GM19452 (cell line): ENCODE results near the gene PCDH7.

Experiments used
- ATAC-seq: cut with Tn5 transposase; IDR thresholded peaks from one replicate; pipeline ENCODE4 v1.9.1; 2021; ENCODE audit not compliant: unreplicated experiment

Gene PCDH7

GRCh38 chr4:30725562-30725961 lies 5.4 kb downstream of the PCDH7 start:
- ATAC-seq: no peak

DNA sequence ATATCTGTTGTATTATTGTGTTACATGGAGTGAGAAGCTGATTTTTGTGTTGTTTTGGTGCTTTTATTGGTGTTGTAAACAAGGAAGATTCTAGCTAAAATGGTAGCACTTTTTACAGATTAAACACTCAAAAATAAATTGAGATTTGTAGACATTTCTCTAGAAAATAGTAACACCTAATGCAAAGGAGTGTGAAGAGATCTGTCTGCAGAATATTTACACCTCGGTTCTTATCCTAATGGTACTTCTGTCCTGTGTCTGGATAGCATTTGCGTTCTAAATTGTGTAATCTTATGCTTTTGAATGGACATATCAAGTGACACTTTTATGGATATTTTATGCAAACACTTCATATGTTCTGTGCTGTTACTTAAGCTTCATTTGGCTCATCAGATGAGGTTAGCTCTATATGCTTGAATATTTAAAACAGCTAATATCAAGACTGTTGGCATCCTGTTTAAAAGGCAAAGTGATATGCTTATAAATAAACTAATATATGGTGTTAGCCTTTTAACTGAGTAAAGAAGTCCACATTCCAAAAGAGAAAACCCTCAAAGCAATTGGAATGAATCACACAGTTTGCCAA lies 6.0 kb downstream of the PCDH7 start:
- no peak for ATAC-seq

GRCh38 chr4:30727409-30727808 lies 7.2 kb downstream of the PCDH7 start:
- ATAC-seq: no peak

DNA sequence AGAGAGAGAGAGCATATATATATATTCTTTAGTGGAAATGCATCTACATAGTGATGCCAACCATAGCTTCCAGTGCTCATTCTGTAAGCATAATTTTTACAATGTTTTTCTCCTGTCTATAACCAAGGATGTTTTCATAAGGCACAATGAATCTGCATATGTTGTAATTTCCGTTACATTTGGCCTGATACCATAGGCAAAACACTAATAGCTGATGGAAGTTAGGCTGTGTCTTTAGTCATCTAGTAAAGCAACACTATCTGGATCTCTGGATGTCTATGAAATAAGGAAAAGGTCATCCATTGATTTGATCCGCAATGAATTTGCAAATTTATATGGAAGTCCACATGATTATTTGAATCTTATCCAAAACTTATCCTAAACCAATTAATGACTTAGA lies 8.1 kb downstream of the PCDH7 start:
- ATAC-seq: no peak

DNA sequence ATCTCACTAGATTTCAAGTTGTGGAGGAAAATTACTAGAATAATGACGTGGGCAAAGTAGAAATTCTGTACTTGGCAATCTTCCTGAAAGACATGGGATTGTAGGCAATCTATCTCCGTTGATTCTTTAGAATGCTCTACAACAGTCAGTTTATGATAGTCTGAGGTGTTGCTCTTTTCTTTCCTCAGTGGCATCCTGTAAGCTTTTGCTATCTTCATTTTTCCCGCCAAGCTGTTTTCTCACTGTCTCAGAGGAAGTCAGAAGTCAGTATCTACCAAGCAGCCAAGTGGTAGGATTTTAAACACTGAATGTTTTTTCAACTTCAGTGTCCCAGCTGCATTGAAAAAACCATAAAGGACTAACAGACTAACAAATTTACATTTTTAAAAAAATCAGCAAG lies 23.7 kb downstream of the PCDH7 start:
- ATAC-seq: no peak

DNA sequence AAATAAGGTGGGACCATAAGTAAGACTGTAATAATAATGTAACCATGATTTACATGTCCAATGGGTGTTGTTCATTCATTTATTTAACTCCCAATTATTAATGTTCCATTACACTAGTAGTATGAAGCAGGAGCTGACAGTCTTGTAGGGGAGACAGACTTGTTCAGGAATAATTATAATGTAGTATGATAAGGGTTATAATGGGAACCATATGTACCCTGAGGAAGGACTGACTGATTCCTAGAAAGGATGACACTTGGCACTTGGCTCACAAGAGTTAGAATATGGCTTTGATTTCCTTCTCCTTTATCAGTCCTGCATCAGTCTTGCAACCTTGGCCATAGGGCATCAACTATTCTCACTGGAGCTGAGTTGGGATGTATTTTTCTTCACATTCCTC lies 24.2 kb downstream of the PCDH7 start:
- ATAC-seq: no peak

DNA sequence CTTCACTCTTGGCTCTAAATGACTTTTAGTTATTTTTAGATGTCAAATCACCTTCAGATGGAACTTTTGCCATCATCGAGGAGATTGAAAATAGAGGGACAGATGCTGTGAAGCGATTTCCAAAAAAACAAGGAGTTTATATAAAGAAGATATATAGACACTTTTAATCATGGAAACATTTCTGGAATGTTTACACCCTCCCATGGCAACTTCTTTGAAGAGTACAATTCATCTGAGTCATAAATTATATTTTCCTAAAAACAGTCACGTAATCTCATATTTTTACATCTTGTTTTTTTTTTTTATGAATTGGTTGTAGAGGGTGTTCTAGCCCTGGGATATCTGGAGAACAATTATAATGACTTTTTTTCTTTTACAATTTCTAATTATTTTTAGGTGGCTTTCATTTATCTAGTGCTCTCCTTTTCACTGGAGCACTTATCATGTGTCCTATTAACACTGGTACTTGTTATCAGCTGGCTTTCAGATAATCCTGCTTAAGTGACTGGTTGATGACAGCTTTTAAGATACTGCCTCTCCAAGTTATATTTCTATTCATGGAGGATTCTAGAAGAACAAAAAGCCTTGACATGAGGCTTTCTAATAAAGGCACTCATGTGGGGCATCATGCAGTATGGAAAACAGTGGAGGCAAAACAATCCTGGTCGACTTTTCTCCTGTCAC lies 24.9 kb downstream of the PCDH7 start:
- no peak for ATAC-seq

GRCh38 chr4:30746735-30747134 lies 26.6 kb downstream of the PCDH7 start:
- ATAC-seq: no peak

GRCh38 chr4:30753316-30753715 lies 33.1 kb downstream of the PCDH7 start:
- no peak for ATAC-seq

DNA sequence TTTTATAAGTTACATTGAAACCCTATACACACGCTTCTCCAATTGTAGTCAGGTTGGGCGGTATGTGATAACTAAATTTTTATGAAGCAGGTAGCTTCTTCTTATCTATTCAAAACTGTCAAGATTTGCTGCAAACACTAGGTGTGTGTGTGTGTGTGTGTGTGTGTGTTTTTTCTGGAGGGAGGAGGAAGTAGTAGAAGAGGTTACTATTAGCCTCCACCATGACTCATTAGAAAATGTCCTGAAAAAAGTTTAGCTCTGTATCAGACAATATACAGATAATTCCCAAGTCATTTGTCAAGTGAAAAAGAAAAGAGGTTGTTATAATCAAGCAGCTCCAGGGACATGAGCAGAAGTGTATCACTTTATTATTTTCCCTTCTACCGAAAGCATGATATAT lies 33.9 kb downstream of the PCDH7 start:
- ATAC-seq: no peak

DNA sequence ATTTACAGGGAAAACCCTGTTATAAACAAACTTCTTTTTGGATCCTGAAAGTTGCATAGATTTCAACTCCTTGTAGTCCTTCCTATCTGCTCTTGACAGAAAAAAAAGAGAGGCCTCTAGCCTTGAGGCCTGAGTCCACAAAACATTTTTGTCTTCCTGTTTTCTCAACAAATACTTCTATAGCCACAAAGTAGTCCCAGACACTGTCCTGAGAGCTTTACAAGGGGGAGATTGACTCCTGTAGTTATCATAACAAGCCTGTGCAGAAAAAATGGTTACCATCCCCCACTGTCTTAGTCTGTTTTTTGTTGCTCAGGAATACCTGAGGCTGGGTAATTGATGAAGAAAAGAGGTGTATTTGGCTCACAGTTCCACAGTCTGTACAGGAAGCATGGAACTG lies 35.2 kb downstream of the PCDH7 start:
- no peak for ATAC-seq

- ATAC-seq: no peak
Observed at GRCh38 chr4:30756553-30756952, 36.4 kb downstream of the PCDH7 start.

GRCh38 chr4:30757357-30757756 lies 37.2 kb downstream of the PCDH7 start:
- no peak for ATAC-seq

- no peak for ATAC-seq
Observed at GRCh38 chr4:30760551-30760950, 40.4 kb downstream of the PCDH7 start.

- no peak for ATAC-seq
Observed at GRCh38 chr4:30763321-30763727, 43.2 kb downstream of the PCDH7 start.

DNA sequence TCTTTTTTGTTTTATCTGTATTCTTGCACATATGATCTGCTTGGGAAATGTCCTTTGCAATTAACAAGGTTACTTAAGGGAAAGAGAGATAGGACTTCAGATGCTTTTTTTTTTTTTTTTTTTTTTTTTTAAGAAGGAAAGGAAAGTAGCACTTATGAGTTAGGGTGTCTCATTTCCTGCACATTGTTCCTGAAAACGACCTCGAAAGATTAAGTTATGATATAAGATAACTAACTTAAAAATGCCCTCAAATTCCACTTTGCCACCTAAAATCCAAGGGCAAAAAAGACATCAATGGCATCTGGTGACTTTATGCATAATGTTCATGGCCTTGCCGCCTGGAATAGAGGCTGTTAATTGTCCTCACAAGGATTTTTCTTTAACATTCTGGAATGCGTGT lies 44.9 kb downstream of the PCDH7 start:
- ATAC-seq: no peak

GRCh38 chr4:30767147-30767845 lies 47.1 kb downstream of the PCDH7 start:
- ATAC-seq: no peak

DNA sequence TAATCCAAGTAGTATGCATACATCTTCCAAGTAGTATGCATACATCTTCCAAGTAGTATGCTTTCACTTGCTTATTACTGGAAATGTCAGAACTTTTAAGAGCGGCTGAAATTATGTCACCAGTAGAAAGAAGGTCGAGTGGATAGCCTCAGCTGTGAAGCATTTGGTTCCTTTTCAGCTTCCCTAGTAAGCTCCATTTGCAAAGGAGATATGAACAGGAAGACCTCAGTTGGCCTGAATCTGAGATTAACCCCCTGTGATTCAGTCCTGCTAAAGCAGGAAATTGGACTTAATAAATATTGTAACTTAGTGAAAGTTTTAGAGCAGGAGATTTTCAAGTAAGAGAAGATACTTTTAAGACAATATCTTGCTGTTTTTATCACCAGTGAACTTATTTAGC lies 48.1 kb downstream of the PCDH7 start:
- no peak for ATAC-seq

- no peak for ATAC-seq
Observed at GRCh38 chr4:30769093-30769492, 48.9 kb downstream of the PCDH7 start.

GRCh38 chr4:30770049-30770549 lies 49.9 kb downstream of the PCDH7 start:
- ATAC-seq: no peak

GRCh38 chr4:30770812-30771211 lies 50.6 kb downstream of the PCDH7 start:
- no peak for ATAC-seq

- ATAC-seq: no peak
Observed at GRCh38 chr4:30776451-30776850, 56.3 kb downstream of the PCDH7 start.
